Measurements from ENCODE around the gene SPDEF. TPM values are rescaled to one million over a fixed set of nuclear protein-coding genes. Genes with fewer than 3 reads are reported as not detected.

SPDEF gene
- total RNA-seq, 1 experiment from 2014 or later, result not detected

- intact Hi-C loops (cut with micrococcal nuclease), result no loop called here
- Mint-ChIP-seq H3K4me1 (ENCODE audit: insufficient read depth, unreplicated experiment) (no peaks in the 10 kb centered on the region), H3K4me3 (ENCODE audit: unreplicated experiment) (no peak overlapping the region), H3K36me3 (ENCODE audit: insufficient read depth, unreplicated experiment) (no peaks in the 10 kb centered on the region), H3K9me3 (ENCODE audit: unreplicated experiment) (no peaks in the 10 kb centered on the region), H3K27ac (ENCODE audit: low read depth, unreplicated experiment) (no peak overlapping the region), H3K27me3 (ENCODE audit: insufficient read depth, unreplicated experiment) (no peaks in the 10 kb centered on the region)
- no TSS peak for BruUV-seq (replicated peaks)
- POLR2A ChIA-PET, result no interaction called here
- no peak for DNase-seq (ENCODE audit: unreplicated experiment)
- CTCF ChIA-PET, result interaction anchor here (1.0 kb wide), 1 partner anchor 72 kb away, joined by 3 read pairs; no protein-coding TSS in a partner anchor
- TF ChIP-seq CTCF (IDR thresholded peaks at IDR 0.05; ENCODE audit: unreplicated experiment), result no peak
Measured at GRCh38 chr6:34536959-34537848, 18.9 kb downstream of the SPDEF start.

GRCh38 chr6:34536251-34536958, 19.7 kb downstream of the SPDEF start:
- no peak for TF ChIP-seq CTCF (IDR thresholded peaks at IDR 0.05; ENCODE audit: unreplicated experiment)
- ChIA-PET POLR2A (no interaction called here), CTCF (interaction anchor here (0.7 to 1.0 kb wide), 2 partner anchors 73 to 509 kb away, joined by 3 to 4 read pairs; no protein-coding TSS in a partner anchor)

DNA sequence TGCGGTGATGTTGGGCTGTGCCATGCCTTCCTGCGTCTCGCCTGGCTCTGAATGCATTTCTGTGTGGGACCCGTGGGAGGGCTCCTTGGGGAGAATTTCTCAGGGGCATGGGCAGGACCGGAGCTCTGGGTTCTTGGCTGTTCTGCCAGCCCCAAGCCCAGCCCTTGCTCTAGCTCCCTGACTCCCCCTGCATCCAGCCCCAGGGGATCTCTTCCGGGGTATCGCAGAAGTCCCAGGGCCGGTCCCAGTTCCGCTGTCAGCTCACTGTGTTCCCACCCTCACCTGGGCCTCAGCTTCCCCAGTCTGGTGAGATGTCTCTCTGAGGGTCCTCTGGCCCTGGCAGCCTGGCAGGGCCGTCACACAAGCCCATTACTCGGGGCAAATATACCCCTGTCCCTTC, 20.5 kb downstream of the SPDEF start:
- no TSS peak for BruUV-seq (replicated peaks)
- intact Hi-C loops (cut with micrococcal nuclease), result no loop called here
- no peak overlapping the region for H3K4me3 Mint-ChIP-seq (ENCODE audit: unreplicated experiment)
- no peaks in the 10 kb centered on the region for H3K9me3 Mint-ChIP-seq (ENCODE audit: unreplicated experiment)
- no peaks in the 10 kb centered on the region for H3K36me3 Mint-ChIP-seq (ENCODE audit: insufficient read depth, unreplicated experiment)
- ChIA-PET POLR2A (no interaction called here), CTCF (interaction anchor here (0.6 to 0.8 kb wide), 3 partner anchors 9 to 508 kb away, joined by 3 to 4 read pairs (median 3); no protein-coding TSS in a partner anchor)
- no peak for DNase-seq (ENCODE audit: unreplicated experiment)
- no peaks in the 10 kb centered on the region for H3K4me1 Mint-ChIP-seq (ENCODE audit: insufficient read depth, unreplicated experiment)
- H3K27ac Mint-ChIP-seq (ENCODE audit: low read depth, unreplicated experiment), result no peak overlapping the region
- H3K27me3 Mint-ChIP-seq (ENCODE audit: insufficient read depth, unreplicated experiment), result no peaks in the 10 kb centered on the region
- no peak for TF ChIP-seq CTCF (IDR thresholded peaks at IDR 0.05; ENCODE audit: unreplicated experiment)

More at GRCh38 chr6:34536251-34536958, 19.7 kb downstream of the SPDEF start:
- Mint-ChIP-seq H3K4me3 (ENCODE audit: unreplicated experiment) (no peak overlapping the region), H3K27ac (ENCODE audit: low read depth, unreplicated experiment) (no peak overlapping the region), H3K4me1 (ENCODE audit: insufficient read depth, unreplicated experiment) (no peaks in the 10 kb centered on the region), H3K9me3 (ENCODE audit: unreplicated experiment) (no peaks in the 10 kb centered on the region), H3K36me3 (ENCODE audit: insufficient read depth, unreplicated experiment) (no peaks in the 10 kb centered on the region), H3K27me3 (ENCODE audit: insufficient read depth, unreplicated experiment) (no peaks in the 10 kb centered on the region)
- BruUV-seq (replicated peaks), result no TSS peak
- intact Hi-C loops (cut with micrococcal nuclease), result no loop called here
- DNase-seq (ENCODE audit: unreplicated experiment), result no peak

- POLR2A ChIA-PET, result no interaction called here
- no TSS peak for BruUV-seq (replicated peaks)
- Mint-ChIP-seq H3K27ac (ENCODE audit: low read depth, unreplicated experiment) (no peak overlapping the region), H3K4me3 (ENCODE audit: unreplicated experiment) (no peak overlapping the region), H3K27me3 (ENCODE audit: insufficient read depth, unreplicated experiment) (no peaks in the 10 kb centered on the region), H3K4me1 (ENCODE audit: insufficient read depth, unreplicated experiment) (no peaks in the 10 kb centered on the region), H3K9me3 (ENCODE audit: unreplicated experiment) (no peaks in the 10 kb centered on the region), H3K36me3 (ENCODE audit: insufficient read depth, unreplicated experiment) (no peaks in the 10 kb centered on the region)
- no peak for TF ChIP-seq CTCF (IDR thresholded peaks at IDR 0.05; ENCODE audit: unreplicated experiment)
- intact Hi-C loops (cut with micrococcal nuclease), result no loop called here
- no peak for DNase-seq (ENCODE audit: unreplicated experiment)
- CTCF ChIA-PET, result interaction anchor here (0.6 to 0.8 kb wide), 3 partner anchors 9 to 383 kb away, joined by 3 read pairs; no protein-coding TSS in a partner anchor
Measured at GRCh38 chr6:34535199-34535598, 20.9 kb downstream of the SPDEF start.

Data from MCF 10A (cell line).